Loucy (cell line): ENCODE results near the gene RBM25.

Source experiments
- H2AFZ ChIP-seq: fragments of 200-600 bp; sonication (generic); 2 replicates; pipeline ENCODE4 v1.6.0; 2016; ENCODE audit warnings: antibody characterized with exemption, mild to moderate bottlenecking, low read length, moderate library complexity
- H3F3A ChIP-seq: fragments of 200-600 bp; 2 replicates; pipeline ENCODE4 v1.6.0; 2016; ENCODE audit warnings: antibody characterized with exemption, low read depth, mild to moderate bottlenecking
- H3K27me3 ChIP-seq: fragments of 200-600 bp; sonication (generic); 2 replicates; pipeline ENCODE4 v1.6.1; 2014; ENCODE audit warnings: low read length, mild to moderate bottlenecking; ENCODE audit not compliant: insufficient read depth, poor library complexity, severe bottlenecking
- H3K36me3 ChIP-seq: fragments of 200-600 bp; sonication (generic); 2 replicates; pipeline ENCODE4 v1.6.1; 2016; ENCODE audit warnings: low read length; ENCODE audit not compliant: insufficient read depth
- H3K4me1 ChIP-seq: fragments of 200-600 bp; sonication (generic); 2 replicates; pipeline ENCODE4 v1.5.1; 2014; ENCODE audit warnings: low read length, mild to moderate bottlenecking; ENCODE audit not compliant: insufficient read depth, poor library complexity, severe bottlenecking
- H3K4me2 ChIP-seq: fragments of 200-600 bp; sonication (generic); 2 replicates; pipeline ENCODE4 v1.6.0; 2014; ENCODE audit warnings: antibody characterized with exemption, low read length, low read depth, mild to moderate bottlenecking; ENCODE audit not compliant: poor library complexity, severe bottlenecking
- H3K4me3 ChIP-seq: fragments of 200-600 bp; sonication (generic); 2 replicates; pipeline ENCODE4 v1.5.1; 2014; ENCODE audit warnings: low read length, mild to moderate bottlenecking, mixed read lengths; ENCODE audit not compliant: poor library complexity, severe bottlenecking
- H3K79me2 ChIP-seq: fragments of 200-600 bp; sonication (generic); 2 replicates; pipeline ENCODE4 v1.6.1; 2014; ENCODE audit warnings: low read length; ENCODE audit not compliant: insufficient read depth
- H3K9ac ChIP-seq: fragments of 200-600 bp; sonication (generic); 2 replicates; pipeline ENCODE4 v1.6.0; 2014; ENCODE audit warnings: mild to moderate bottlenecking, low read depth, low read length, moderate library complexity; ENCODE audit not compliant: poor library complexity, severe bottlenecking
- H3K9me2 ChIP-seq: fragments of 200-600 bp; sonication (generic); replicated peaks from 2 replicates; pipeline ENCODE4 v1.6.1; 2016; ENCODE audit warnings: low read depth, low read length, mixed read lengths
- H3K9me3 ChIP-seq: fragments of 200-600 bp; sonication (generic); 2 replicates; pipeline ENCODE4 v1.6.1; 2014; ENCODE audit warnings: mild to moderate bottlenecking, antibody characterized with exemption, low read length, low read depth; ENCODE audit not compliant: insufficient read depth
- H4K20me1 ChIP-seq: fragments of 200-600 bp; sonication (generic); 2 replicates; pipeline ENCODE4 v1.6.0; 2014; ENCODE audit warnings: antibody characterized with exemption, low read length, mild to moderate bottlenecking; ENCODE audit not compliant: insufficient read depth, poor library complexity, severe bottlenecking
- CTCF ChIP-seq: fragments of 200-600 bp; sonication (generic); conservative IDR thresholded peaks from 2 replicates; pipeline ENCODE4 v1.5.1; 2014; ENCODE audit warnings: mild to moderate bottlenecking, antibody characterized with exemption, low read length
- EZH2phosphoT487 ChIP-seq: fragments of 200-600 bp; IDR thresholded peaks from 2 replicates; pipeline ENCODE4 v1.6.1; 2018; ENCODE audit warnings: antibody characterized with exemption, mild to moderate bottlenecking, moderate library complexity, borderline replicate concordance

Gene RBM25

GRCh38 chr14:73116079-73116665 is 57.8 kb downstream of the RBM25 start:
- Histone ChIP-seq H3K27me3 (no peaks in the 10 kb centered on the region), H3K36me3 (peaks cover 90% of the 10 kb centered on the region), H3K9me2 (no peaks in the 10 kb centered on the region), H3K4me1 (no peaks in the 10 kb centered on the region), H3K4me3 (no peak overlapping the region), H3K9me3 (no peaks in the 10 kb centered on the region), H3K4me2 (no peak overlapping the region), H3F3A (no peaks in the 10 kb centered on the region), H3K9ac (no peak overlapping the region), H4K20me1 (peaks cover 3% of the 10 kb centered on the region), H3K79me2 (peaks cover 4% of the 10 kb centered on the region; the same call in 1 of the 2 replicates), H2AFZ (no peak overlapping the region)
- TF ChIP-seq EZH2phosphoT487 (no peak), CTCF (no peak)

- no peaks in the 10 kb centered on the region for H3K79me2 ChIP-seq
- H3K4me2 ChIP-seq: no peak overlapping the region
- H3K36me3 ChIP-seq: peaks cover 48% of the 10 kb centered on the region
- H3K9ac ChIP-seq: no peak overlapping the region
- no peaks in the 10 kb centered on the region for H3K27me3 ChIP-seq
- peaks cover 3% of the 10 kb centered on the region; the same call in 1 of the 2 replicates for H3F3A ChIP-seq
- H3K9me3 ChIP-seq: no peaks in the 10 kb centered on the region
- no peak overlapping the region for H3K4me3 ChIP-seq
- peaks cover 3% of the 10 kb centered on the region for H4K20me1 ChIP-seq
- H3K4me1 ChIP-seq: no peaks in the 10 kb centered on the region
- no peaks in the 10 kb centered on the region for H3K9me2 ChIP-seq
- no peak overlapping the region for H2AFZ ChIP-seq
- no peak for TF ChIP-seq CTCF
- no peak for TF ChIP-seq EZH2phosphoT487
Measured at GRCh38 chr14:73124180-73124894, 66.0 kb downstream of the RBM25 start.

GRCh38 chr14:73125169-73125588 is 66.8 kb downstream of the RBM25 start:
- H3K27me3 ChIP-seq: no peaks in the 10 kb centered on the region
- no peaks in the 10 kb centered on the region for H3K79me2 ChIP-seq
- H3K9ac ChIP-seq: no peak overlapping the region
- no peak overlapping the region for H2AFZ ChIP-seq
- no peaks in the 10 kb centered on the region for H3K4me1 ChIP-seq
- peaks cover 3% of the 10 kb centered on the region; the same call in 1 of the 2 replicates for H3F3A ChIP-seq
- H3K9me2 ChIP-seq: no peaks in the 10 kb centered on the region
- peaks cover 2% of the 10 kb centered on the region for H4K20me1 ChIP-seq
- H3K4me3 ChIP-seq: no peak overlapping the region
- H3K36me3 ChIP-seq: peaks cover 40% of the 10 kb centered on the region
- TF ChIP-seq EZH2phosphoT487 (no peak), CTCF (no peak)
- H3K9me3 ChIP-seq: no peaks in the 10 kb centered on the region
- H3K4me2 ChIP-seq: no peak overlapping the region
